HG02938 (cell line): Measurements from ENCODE around the gene RCSD1.

Experiments used
- ATAC-seq: cut with Tn5 transposase; IDR thresholded peaks from one replicate; pipeline ENCODE4 v1.9.1; 2021; ENCODE audit warnings: mild to moderate bottlenecking, moderate library complexity; ENCODE audit not compliant: unreplicated experiment

RCSD1 gene

GRCh38 chr1:167683226-167683625 is 53.2 kb downstream of the RCSD1 start:
- ATAC-seq, result no peak

DNA sequence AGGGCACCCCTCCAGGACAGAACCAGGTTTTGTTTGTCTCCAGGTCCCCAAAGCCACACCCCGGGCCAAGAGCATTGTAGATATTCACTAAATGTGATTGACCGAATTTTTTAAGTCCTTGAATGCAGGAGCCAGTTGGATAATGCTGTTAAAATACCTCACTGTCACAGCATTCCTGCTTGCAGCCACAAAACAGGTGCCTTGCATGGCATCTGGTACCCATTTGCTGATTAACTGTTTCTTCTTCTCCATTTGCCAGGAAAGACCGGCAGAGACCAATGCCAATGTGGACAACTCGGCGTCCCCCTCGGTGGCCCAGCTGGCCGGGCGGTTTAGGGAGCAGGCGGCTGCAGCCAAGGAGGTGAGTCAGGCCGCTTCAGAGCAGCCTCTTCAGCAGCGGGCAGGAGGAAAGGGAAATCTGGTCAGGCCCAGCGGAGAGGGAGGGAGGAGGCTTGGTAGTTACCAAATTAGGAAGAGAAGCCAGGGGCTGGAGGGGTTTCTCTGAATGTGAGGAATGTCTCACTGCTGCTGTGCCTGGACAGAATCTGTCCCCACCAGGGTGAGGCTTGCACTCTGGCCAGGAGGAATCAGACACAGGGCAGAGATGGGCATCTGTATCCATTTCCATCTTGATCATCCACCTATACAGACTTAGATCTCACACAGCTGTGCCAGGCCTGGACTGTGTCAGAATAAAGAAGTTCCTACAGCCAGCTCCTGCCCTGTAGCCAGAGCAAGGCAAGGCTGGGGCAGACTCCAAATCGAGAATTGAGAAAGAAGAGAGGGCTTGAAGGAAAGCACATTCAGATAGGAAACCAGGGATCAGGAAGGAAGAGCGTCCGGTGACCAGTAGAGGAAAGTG is 53.8 kb downstream of the RCSD1 start:
- no peak for ATAC-seq

DNA sequence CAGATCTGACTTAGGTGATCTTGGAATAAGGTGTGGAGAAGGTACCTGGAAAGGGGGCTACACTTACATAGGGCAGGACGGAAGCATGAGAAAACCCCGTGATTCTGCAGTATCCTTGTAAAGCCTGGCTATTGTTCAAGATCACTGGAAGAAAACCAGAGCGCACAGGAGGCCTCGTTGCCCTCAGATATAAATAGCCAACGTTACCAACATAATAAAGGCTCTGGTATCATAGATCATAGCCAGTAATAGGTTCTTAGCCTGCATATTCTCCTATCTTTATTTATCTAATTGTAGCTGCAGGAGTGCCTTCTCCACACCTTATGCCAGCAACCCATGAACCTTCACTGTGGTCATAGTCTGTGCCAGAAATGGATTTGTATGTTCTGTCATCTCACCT is 55.8 kb downstream of the RCSD1 start:
- no peak for ATAC-seq

- ATAC-seq, result no peak
Measured at GRCh38 chr1:167687919-167688519, 58.0 kb downstream of the RCSD1 start.

DNA sequence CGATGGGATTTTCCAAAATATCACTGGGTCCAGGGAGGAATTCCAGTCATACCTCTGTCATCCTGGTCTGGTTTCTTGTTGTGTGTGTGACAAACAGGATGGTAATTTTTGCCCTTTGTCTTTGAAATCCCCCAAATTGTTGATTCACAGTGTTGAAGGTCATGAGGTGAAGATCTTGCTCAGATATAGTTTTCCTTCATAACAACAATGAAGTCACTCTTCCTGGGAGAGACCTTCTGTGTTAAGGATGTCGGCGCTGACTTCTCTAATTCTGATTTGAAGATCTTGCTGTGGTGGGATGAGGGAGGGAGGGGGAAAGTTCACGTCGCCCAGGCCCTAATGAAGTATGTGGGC is 59.5 kb downstream of the RCSD1 start:
- ATAC-seq, result no peak

- ATAC-seq, result no peak
Measured at GRCh38 chr1:167690053-167690452, 60.0 kb downstream of the RCSD1 start.

GRCh38 chr1:167693425-167694045 is 63.5 kb downstream of the RCSD1 start:
- no peak for ATAC-seq

GRCh38 chr1:167694691-167695090 is 64.7 kb downstream of the RCSD1 start:
- no peak for ATAC-seq

- no peak for ATAC-seq
Measured at GRCh38 chr1:167695147-167695546, 65.1 kb downstream of the RCSD1 start.

DNA sequence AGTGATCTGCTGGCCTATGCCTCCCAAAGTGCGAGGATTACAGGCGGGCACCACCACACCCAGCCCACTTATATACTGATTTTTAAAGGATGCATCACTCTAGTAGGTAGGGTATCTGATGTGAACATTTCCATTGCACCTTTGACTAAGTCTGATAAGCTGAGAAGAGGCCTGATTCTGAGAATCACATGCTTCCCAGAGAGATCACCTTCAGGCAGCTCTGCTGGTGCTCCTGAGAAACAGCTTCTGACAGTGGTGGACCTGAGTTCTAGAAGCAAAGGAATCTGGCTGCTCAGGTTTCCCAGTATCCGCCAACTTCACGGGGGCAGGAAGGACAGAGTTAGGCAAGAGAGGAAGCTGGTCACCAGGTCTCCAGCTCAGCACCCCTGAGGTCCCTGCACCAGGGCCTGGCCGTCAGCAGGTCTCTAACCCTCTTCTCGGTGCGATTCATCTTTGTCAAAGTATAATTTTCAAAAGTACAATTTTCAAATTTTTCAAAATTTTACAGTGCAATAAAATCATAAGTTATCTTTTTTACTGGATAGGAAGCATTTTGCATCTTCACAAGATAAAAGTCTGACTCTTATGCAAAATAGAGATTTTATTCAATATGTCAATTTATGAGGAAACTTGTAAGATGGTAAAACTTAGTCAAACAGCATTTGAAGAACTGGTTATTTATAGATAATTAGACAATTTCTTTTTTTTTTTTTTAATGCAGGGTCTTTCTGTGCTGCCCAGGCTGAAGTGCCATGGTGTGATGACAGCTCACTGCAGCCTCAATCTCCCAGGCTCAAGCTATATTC is 65.9 kb downstream of the RCSD1 start:
- no peak for ATAC-seq

- ATAC-seq, result no peak
Measured at GRCh38 chr1:167697667-167698141, 67.7 kb downstream of the RCSD1 start.

- no peak for ATAC-seq
Measured at GRCh38 chr1:167698313-167698712, 68.3 kb downstream of the RCSD1 start.

- no peak for ATAC-seq
Measured at GRCh38 chr1:167701510-167701909, 71.5 kb downstream of the RCSD1 start.

GRCh38 chr1:167703557-167703956 is 73.5 kb downstream of the RCSD1 start:
- no peak for ATAC-seq

- ATAC-seq, result no peak
Measured at GRCh38 chr1:167704715-167705114, 74.7 kb downstream of the RCSD1 start.

DNA sequence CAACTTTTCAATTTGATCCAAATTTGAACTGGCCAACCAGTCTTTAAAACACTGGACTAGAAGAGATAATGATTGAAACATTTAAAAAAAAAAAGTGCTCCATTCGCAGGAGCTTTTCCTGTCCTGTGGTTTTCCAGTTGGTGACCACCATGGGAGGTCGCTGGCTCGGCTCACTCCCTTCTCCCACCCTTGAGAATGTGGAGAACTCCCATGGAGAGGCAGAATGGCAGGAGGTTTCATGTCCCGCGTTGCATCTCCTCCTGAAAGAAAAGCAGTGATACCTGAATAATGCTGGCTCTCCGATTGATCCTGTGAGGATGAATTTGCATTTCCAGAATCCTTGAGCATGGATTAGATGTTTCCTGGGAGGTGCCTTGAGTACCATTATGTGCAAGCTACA is 75.2 kb downstream of the RCSD1 start:
- ATAC-seq, result no peak

GRCh38 chr1:167706363-167706762 is 76.3 kb downstream of the RCSD1 start:
- ATAC-seq, result no peak

- ATAC-seq, result peak; percentile 45
Measured at GRCh38 chr1:167706931-167707877, 77.2 kb downstream of the RCSD1 start.

DNA sequence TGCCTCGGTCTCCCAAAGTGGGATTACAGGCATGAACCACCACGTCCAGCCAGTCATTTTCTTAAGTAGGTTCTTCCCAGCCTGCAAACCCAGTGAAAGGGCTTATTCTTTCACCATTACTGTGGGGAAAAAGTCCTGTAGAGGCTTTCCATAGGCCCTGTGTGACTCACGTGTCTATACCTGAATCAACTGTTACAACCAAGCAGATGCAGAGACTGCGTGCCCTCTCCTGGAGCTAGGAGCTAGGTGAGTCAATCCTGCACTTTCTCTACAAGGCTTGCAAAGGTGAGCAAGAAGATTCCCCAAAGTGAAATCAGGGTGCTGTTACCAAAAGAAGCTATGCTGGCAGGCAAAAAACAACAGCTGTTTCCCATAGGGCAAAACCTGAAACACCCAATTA is 77.9 kb downstream of the RCSD1 start:
- no peak for ATAC-seq

DNA sequence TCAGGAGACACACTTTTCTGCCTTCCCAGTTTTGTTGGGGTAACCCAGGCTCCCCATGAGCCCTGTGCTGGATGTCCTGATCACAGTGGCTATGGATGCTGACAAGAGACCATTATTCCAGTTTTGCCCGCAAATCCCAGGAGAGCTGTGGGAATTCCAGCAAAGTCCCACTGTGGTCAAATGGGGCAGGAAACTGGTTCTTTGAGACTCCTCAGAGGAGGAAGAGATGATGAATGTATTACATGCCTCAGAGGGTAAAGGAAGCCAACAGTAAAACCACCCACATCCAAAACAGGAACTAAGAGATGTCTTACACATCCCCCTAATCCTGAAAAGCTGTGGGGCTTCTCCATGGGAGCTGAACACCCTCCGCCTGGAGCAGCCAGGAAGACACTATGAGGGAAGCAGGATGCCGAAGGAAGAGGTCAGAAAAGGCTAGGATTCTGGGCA is 78.9 kb downstream of the RCSD1 start:
- ATAC-seq, result no peak
